ENCODE data around the gene TET3. TPM values are rescaled to one million over a fixed set of nuclear protein-coding genes. Genes with fewer than 3 reads are reported as not detected.
"Not testable (repeated sequence)": the region's sequence is repeated elsewhere in the genome, so short reads cannot be mapped to it uniquely, and the experiment has no call there.

Gene TET3
- total RNA-seq = 7.3 TPM

- ATAC-seq = peak; percentile 48
- no peak for DNase-seq (ENCODE audit: low spot score)
Observed at GRCh38 chr2:73984203-73984921, at the start of gene TET3. Gene TET3, plus strand, starts transcription at chr2:73984910. Its CDS starts 1,494 bp downstream, at chr2:73986404.

- ATAC-seq (no peak), DNase-seq (ENCODE audit: low spot score) (no peak)
Observed at GRCh38 chr2:73935641-73936040, 49.1 kb upstream of the TET3 start.

GRCh38 chr2:73937103-73937885 lies 47.4 kb upstream of the TET3 start:
- DNase-seq (ENCODE audit: low spot score) (no peak), ATAC-seq (no peak)

- ATAC-seq = no peak
- DNase-seq (ENCODE audit: low spot score) = no peak
Observed at GRCh38 chr2:73937899-73938298, 46.8 kb upstream of the TET3 start.

GRCh38 chr2:73938718-73939352 lies 45.9 kb upstream of the TET3 start:
- no peak for ATAC-seq

GRCh38 chr2:73939419-73939818 lies 45.3 kb upstream of the TET3 start:
- ATAC-seq (peak; percentile 31), DNase-seq (ENCODE audit: low spot score) (no peak)

More at GRCh38 chr2:73938718-73939352, 45.9 kb upstream of the TET3 start:
- DNase-seq (ENCODE audit: low spot score) = no peak

GRCh38 chr2:73940066-73940465 lies 44.6 kb upstream of the TET3 start:
- not testable (repeated sequence) for ATAC-seq; DNase-seq (ENCODE audit: low spot score)

GRCh38 chr2:73942664-73943063 lies 42.0 kb upstream of the TET3 start:
- ATAC-seq = no peak

GRCh38 chr2:73944714-73945113 lies 40.0 kb upstream of the TET3 start:
- no peak for ATAC-seq
- DNase-seq (ENCODE audit: low spot score) = no peak

More at GRCh38 chr2:73942664-73943063, 42.0 kb upstream of the TET3 start:
- DNase-seq (ENCODE audit: low spot score) = no peak

- DNase-seq (ENCODE audit: low spot score) (no peak), ATAC-seq (no peak)
Observed at GRCh38 chr2:73946215-73946614, 38.5 kb upstream of the TET3 start.

- ATAC-seq (no peak), DNase-seq (ENCODE audit: low spot score) (no peak)
Observed at GRCh38 chr2:73946666-73947065, 38.0 kb upstream of the TET3 start.

GRCh38 chr2:73947412-73948018 lies 37.2 kb upstream of the TET3 start:
- ATAC-seq (no peak), DNase-seq (ENCODE audit: low spot score) (no peak)

- no peak for ATAC-seq
- no peak for DNase-seq (ENCODE audit: low spot score)
Observed at GRCh38 chr2:73949802-73950201, 34.9 kb upstream of the TET3 start.

GRCh38 chr2:73952499-73953446 lies 31.9 kb upstream of the TET3 start:
- ATAC-seq (peak; percentile 58), DNase-seq (ENCODE audit: low spot score) (no peak)

- no peak for DNase-seq (ENCODE audit: low spot score)
- ATAC-seq = no peak
Observed at GRCh38 chr2:73956218-73956865, 28.4 kb upstream of the TET3 start.

GRCh38 chr2:73961274-73961673 lies 23.4 kb upstream of the TET3 start:
- ATAC-seq = no peak
- no peak for DNase-seq (ENCODE audit: low spot score)

GRCh38 chr2:73961823-73962615 lies 22.7 kb upstream of the TET3 start:
- DNase-seq (ENCODE audit: low spot score) = no peak
- no peak for ATAC-seq

- no peak for DNase-seq (ENCODE audit: low spot score)
- ATAC-seq = no peak
Observed at GRCh38 chr2:73962798-73963197, 21.9 kb upstream of the TET3 start.
